Liver (tissue), 9 donors: ENCODE results near the gene LRRC71. TPM values are rescaled to one million over a fixed set of nuclear protein-coding genes. Genes with fewer than 3 reads are reported as not detected.

Experiments used
- DNase-seq: peaks from one replicate; pipeline ENCODE4 v3.0.0-alpha.2; 2017; ENCODE audit warnings: low spot score
- H3K27ac ChIP-seq, 2 donors: one replicate each; pipeline ENCODE4 v1.7.0; 2013; ENCODE audit warnings: inconsistent platforms in 2 of 2, low read length in 2 of 2, control low read depth in 1 of 2, low read depth in 1 of 2, mild to moderate bottlenecking in 1 of 2
- H3K27me3 ChIP-seq, 4 donors: one replicate each; pipeline versions ENCODE4 v1.6.1 to v1.7.0; 2013; ENCODE audit warnings: low read length in 3 of 4, inconsistent platforms in 1 of 4, mild to moderate bottlenecking in 1 of 4, moderate library complexity in 1 of 4; ENCODE audit not compliant: control insufficient read depth in 4 of 4, insufficient read depth in 4 of 4
- H3K36me3 ChIP-seq, 4 donors: one replicate each; pipeline versions ENCODE4 v1.6.1 to v1.7.0; 2013; ENCODE audit warnings: low read length in 3 of 4, mild to moderate bottlenecking in 3 of 4, low read depth in 1 of 4, moderate library complexity in 1 of 4; ENCODE audit not compliant: control insufficient read depth in 4 of 4, insufficient read depth in 3 of 4
- H3K4me1 ChIP-seq, 4 donors: one replicate each; pipeline versions ENCODE4 v1.6.1 to v1.7.0; 2013; ENCODE audit warnings: low read length in 3 of 4, mild to moderate bottlenecking in 3 of 4, moderate library complexity in 1 of 4; ENCODE audit not compliant: control insufficient read depth in 4 of 4, insufficient read depth in 4 of 4
- H3K4me3 ChIP-seq, 3 donors: one replicate each; pipeline versions ENCODE4 v1.6.1 to v1.7.0; 2013; ENCODE audit warnings: low read length in 3 of 3, control low read depth in 1 of 3, low read depth in 1 of 3, mild to moderate bottlenecking in 1 of 3
- H3K9ac ChIP-seq, 2 donors: one replicate each; pipeline ENCODE4 v1.7.0; 2013; ENCODE audit warnings: low read length in 2 of 2, mild to moderate bottlenecking in 2 of 2, moderate library complexity in 2 of 2, control low read depth in 1 of 2, low read depth in 1 of 2
- H3K9me3 ChIP-seq, 4 donors: one replicate each; pipeline versions ENCODE4 v1.6.1 to v1.7.0; 2013; ENCODE audit warnings: low read length in 3 of 4; ENCODE audit not compliant: control insufficient read depth in 4 of 4
- CTCF ChIP-seq: fragments of 150-350 bp; IDR thresholded peaks from 2 replicates; pipeline ENCODE4 v1.5.1; 2017; ENCODE audit warnings: improper control_type of control experiment, low read depth, low read length; ENCODE audit not compliant: missing input control
- EGR1 ChIP-seq, 2 donors: IDR thresholded peaks; 2 replicates each; pipeline ENCODE4 v1.6.1; 2016 to 2018; ENCODE audit warnings: antibody characterized with exemption in 2 of 2, low read depth in 2 of 2
- FOXA1 ChIP-seq: IDR thresholded peaks from 2 replicates; pipeline ENCODE4 v1.6.1; 2016; ENCODE audit warnings: antibody characterized with exemption
- FOXA2 ChIP-seq: IDR thresholded peaks from 2 replicates; pipeline ENCODE4 v1.6.1; 2016; ENCODE audit warnings: antibody characterized with exemption
- GABPA ChIP-seq, 2 donors: IDR thresholded peaks in 1 of 2; conservative IDR thresholded peaks in 1 of 2; 2 replicates each; pipeline ENCODE4 v1.6.1; 2016; ENCODE audit warnings: antibody characterized with exemption in 2 of 2, mild to moderate bottlenecking in 1 of 2, moderate library complexity in 1 of 2
- HNF4G ChIP-seq: IDR thresholded peaks from 2 replicates; pipeline ENCODE4 v1.6.1; 2016; ENCODE audit warnings: antibody characterized with exemption
- MAX ChIP-seq: IDR thresholded peaks from 2 replicates; pipeline ENCODE4 v1.6.1; 2016; ENCODE audit warnings: antibody characterized with exemption
- RAD21 ChIP-seq, 2 donors: IDR thresholded peaks; 2 replicates each; pipeline ENCODE4 v1.6.1; 2016; ENCODE audit warnings: antibody characterized with exemption in 2 of 2, mild to moderate bottlenecking in 2 of 2
- SP1 ChIP-seq: IDR thresholded peaks from 2 replicates; pipeline ENCODE4 v1.6.1; 2018; ENCODE audit warnings: antibody characterized with exemption, mild to moderate bottlenecking
- YY1 ChIP-seq: IDR thresholded peaks from 2 replicates; pipeline ENCODE4 v1.6.1; 2016; ENCODE audit warnings: antibody characterized with exemption, mild to moderate bottlenecking
- WGBS: extraction: QIAGEN DNeasy Blood & Tissue Kit; methylation state at CpG from one replicate; pipeline ENCODE4 v1.1.7; 2013; 5-methylcytosine and 5-hydroxymethylcytosine counted together
- polyA plus RNA-seq, 2 donors: library from polyadenylated mRNA; stranded (reverse) in 1 of 2; unstranded in 1 of 2; fragments of 200-250 nt in 1 of 2; fragments of >200 nt in 1 of 2; fragmentation: Nextera tagmentation in 1 of 2; extraction: Ambion mirVana in 1 of 2; gene quantifications; one replicate each; pipeline versions ENCODE4 v1.2.1 to v1.2.3, GENCODE V29; 2013 to 2015
- total RNA-seq, 2 donors: library from RNA; depleted of rRNA; stranded (reverse); fragments of >200 nt; gene quantifications; one replicate each; pipeline ENCODE4 v1.2.3, GENCODE V29; 2014
- TF ChIP-seq, protein P1 (sequence below): IDR thresholded peaks from 2 replicates; pipeline ENCODE4 v1.6.1; 2016; ENCODE audit warnings: antibody characterized with exemption
- TF ChIP-seq, protein P2 (sequence below): IDR thresholded peaks from 2 replicates; pipeline ENCODE4 v1.6.1; 2016; ENCODE audit warnings: antibody characterized with exemption, mild to moderate bottlenecking
- donor health status: healthy.
- donor health status: healthy.
- donor health status: healthy.
- donor health status: healthy.
- donor health status: healthy.

LRRC71 gene
- total and polyA plus RNA-seq, 4 donors: 0.10 TPM; not detected in 3

- 90% methylated on average over 7 of the region's 7 CpGs for WGBS
- Histone ChIP-seq H3K9me3 (no peaks in the 10 kb centered on the region), H3K9ac (no peak overlapping the region), H3K36me3 (peaks cover 24 to 94% (median 59%) of the 10 kb centered on the region in 4 donors), H3K4me3 (no peak overlapping the region), H3K4me1 (no peaks in the 10 kb centered on the region), H3K27ac (no peak overlapping the region), H3K27me3 (no peaks in the 10 kb centered on the region)
- DNase-seq: no peak
- no peak for TF ChIP-seq RAD21 (IDR thresholded peaks at IDR 0.05)
- TF ChIP-seq, protein P1, sequence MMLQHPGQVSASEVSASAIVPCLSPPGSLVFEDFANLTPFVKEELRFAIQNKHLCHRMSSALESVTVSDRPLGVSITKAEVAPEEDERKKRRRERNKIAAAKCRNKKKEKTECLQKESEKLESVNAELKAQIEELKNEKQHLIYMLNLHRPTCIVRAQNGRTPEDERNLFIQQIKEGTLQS: no peak
- TF ChIP-seq YY1: no peak
- no peak for TF ChIP-seq CTCF
- TF ChIP-seq FOXA2: no peak
- TF ChIP-seq SP1: no peak
- no peak for TF ChIP-seq GABPA (IDR thresholded peaks at IDR 0.05 in 1 of 2, conservative IDR thresholded peaks at IDR 0.05 in 1 of 2)
- no peak for TF ChIP-seq EGR1 (IDR thresholded peaks at IDR 0.05; ENCODE audit: low read depth in 2 of 2)
- no peak for TF ChIP-seq FOXA1
Observed at GRCh38 chr1:156942576-156942975, 22.1 kb downstream of the LRRC71 start.

GRCh38 chr1:156943756-156944155, 23.3 kb downstream of the LRRC71 start:
- no peak for DNase-seq
- Histone ChIP-seq H3K27me3 (no peaks in the 10 kb centered on the region), H3K9me3 (no peaks in the 10 kb centered on the region), H3K36me3 (peaks cover 27 to 94% (median 60%) of the 10 kb centered on the region in 4 donors), H3K9ac (no peak overlapping the region), H3K4me1 (no peaks in the 10 kb centered on the region), H3K4me3 (no peak overlapping the region), H3K27ac (no peak overlapping the region)
- WGBS: 98% methylated on average over 3 of the region's 3 CpGs
- no peak for TF ChIP-seq YY1
- TF ChIP-seq HNF4G: no peak
- no peak for TF ChIP-seq MAX
- TF ChIP-seq EGR1 (IDR thresholded peaks at IDR 0.05; ENCODE audit: low read depth in 2 of 2): no peak
- TF ChIP-seq, protein P2, sequence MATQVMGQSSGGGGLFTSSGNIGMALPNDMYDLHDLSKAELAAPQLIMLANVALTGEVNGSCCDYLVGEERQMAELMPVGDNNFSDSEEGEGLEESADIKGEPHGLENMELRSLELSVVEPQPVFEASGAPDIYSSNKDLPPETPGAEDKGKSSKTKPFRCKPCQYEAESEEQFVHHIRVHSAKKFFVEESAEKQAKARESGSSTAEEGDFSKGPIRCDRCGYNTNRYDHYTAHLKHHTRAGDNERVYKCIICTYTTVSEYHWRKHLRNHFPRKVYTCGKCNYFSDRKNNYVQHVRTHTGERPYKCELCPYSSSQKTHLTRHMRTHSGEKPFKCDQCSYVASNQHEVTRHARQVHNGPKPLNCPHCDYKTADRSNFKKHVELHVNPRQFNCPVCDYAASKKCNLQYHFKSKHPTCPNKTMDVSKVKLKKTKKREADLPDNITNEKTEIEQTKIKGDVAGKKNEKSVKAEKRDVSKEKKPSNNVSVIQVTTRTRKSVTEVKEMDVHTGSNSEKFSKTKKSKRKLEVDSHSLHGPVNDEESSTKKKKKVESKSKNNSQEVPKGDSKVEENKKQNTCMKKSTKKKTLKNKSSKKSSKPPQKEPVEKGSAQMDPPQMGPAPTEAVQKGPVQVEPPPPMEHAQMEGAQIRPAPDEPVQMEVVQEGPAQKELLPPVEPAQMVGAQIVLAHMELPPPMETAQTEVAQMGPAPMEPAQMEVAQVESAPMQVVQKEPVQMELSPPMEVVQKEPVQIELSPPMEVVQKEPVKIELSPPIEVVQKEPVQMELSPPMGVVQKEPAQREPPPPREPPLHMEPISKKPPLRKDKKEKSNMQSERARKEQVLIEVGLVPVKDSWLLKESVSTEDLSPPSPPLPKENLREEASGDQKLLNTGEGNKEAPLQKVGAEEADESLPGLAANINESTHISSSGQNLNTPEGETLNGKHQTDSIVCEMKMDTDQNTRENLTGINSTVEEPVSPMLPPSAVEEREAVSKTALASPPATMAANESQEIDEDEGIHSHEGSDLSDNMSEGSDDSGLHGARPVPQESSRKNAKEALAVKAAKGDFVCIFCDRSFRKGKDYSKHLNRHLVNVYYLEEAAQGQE: no peak

DNA sequence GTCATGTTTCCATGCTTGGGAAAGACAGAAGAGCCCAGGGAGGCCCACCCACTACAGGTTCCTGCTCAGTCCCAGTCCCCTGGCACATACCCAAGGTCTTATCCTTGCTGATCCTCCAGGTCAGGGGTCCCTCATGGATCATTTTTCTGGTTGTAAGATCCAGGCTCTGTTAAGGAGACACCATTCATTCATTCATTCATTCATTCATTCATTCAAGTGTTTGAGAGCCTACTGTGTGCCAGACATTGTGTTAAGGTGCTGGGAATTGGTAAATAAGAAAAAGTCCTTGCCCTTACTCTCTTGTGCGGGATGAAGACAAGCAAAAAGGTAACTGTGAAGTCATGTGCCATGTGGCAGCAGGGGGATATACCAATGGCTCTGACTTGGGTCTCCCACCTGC, 23.8 kb downstream of the LRRC71 start:
- Histone ChIP-seq H3K4me1 (no peaks in the 10 kb centered on the region), H3K9me3 (no peaks in the 10 kb centered on the region), H3K36me3 (peaks cover 24 to 94% (median 56%) of the 10 kb centered on the region in 4 donors), H3K27me3 (no peaks in the 10 kb centered on the region), H3K9ac (no peak overlapping the region), H3K27ac (no peak overlapping the region), H3K4me3 (no peak overlapping the region)
- no peak for DNase-seq
- 100% methylated on average over 1 of the region's 1 CpG for WGBS
- TF ChIP-seq, protein P1: no peak
- TF ChIP-seq YY1 (no peak), GABPA (IDR thresholded peaks at IDR 0.05 in 1 of 2, conservative IDR thresholded peaks at IDR 0.05 in 1 of 2) (no peak)
- TF ChIP-seq, protein P2: no peak
